CD4-positive, CD25-positive, alpha-beta regulatory T cell (primary cell): Measurements from ENCODE around the gene NPAS2. TPM values are rescaled to one million over a fixed set of nuclear protein-coding genes. Genes with fewer than 3 reads are reported as not detected.

Experiments used
- ATAC-seq, 2 donors: fragments of 150-1000 bp; cut with Tn5 transposase; one replicate each; pipeline ENCODE4 v1.10.0; 2021; ENCODE audit warnings: low read depth in 2 of 2, moderate number of reproducible peaks in 2 of 2, moderate library complexity in 1 of 2
- DNase-seq, 3 donors: peaks; one replicate each; pipeline versions ENCODE4 v3.0.0 to v3.0.0-alpha.2; 2012 to 2022; ENCODE audit warnings: mixed read lengths in 1 of 3
- H3K27ac ChIP-seq: one replicate; pipeline ENCODE4 v1.7.0; 2013; ENCODE audit warnings: mild to moderate bottlenecking, low read length; ENCODE audit not compliant: insufficient read depth, poor library complexity, severe bottlenecking
- H3K27me3 ChIP-seq: one replicate; pipeline ENCODE4 v1.7.0; 2013; ENCODE audit warnings: low read length; ENCODE audit not compliant: control insufficient read depth, insufficient read depth
- H3K36me3 ChIP-seq: one replicate; pipeline ENCODE4 v1.7.0; 2013; ENCODE audit warnings: mild to moderate bottlenecking, low read length, moderate library complexity; ENCODE audit not compliant: control insufficient read depth, insufficient read depth
- H3K4me1 ChIP-seq: 2 replicates; pipeline ENCODE4 v1.7.0; 2013; ENCODE audit warnings: mild to moderate bottlenecking, low read length; ENCODE audit not compliant: insufficient read depth, control insufficient read depth, poor library complexity, severe bottlenecking
- H3K4me3 ChIP-seq: one replicate; pipeline ENCODE4 v1.7.0; 2013; ENCODE audit warnings: low read depth, mild to moderate bottlenecking, low read length, moderate library complexity
- H3K9me3 ChIP-seq, 2 experiments: 1 replicate in 1 of 2; 2 replicates in 1 of 2; pipeline ENCODE4 v1.7.0; 2013; ENCODE audit warnings: low read length in 2 of 2, mild to moderate bottlenecking in 1 of 2, moderate library complexity in 1 of 2; ENCODE audit not compliant: control insufficient read depth in 2 of 2
- H3K27ac Mint-ChIP-seq, 3 donors: one replicate each; pipeline ENCODE4 v1.8.0; 2020 to 2022; ENCODE audit warnings: mild to moderate bottlenecking in 3 of 3, mixed read lengths in 3 of 3, moderate library complexity in 2 of 3
- H3K27me3 Mint-ChIP-seq: one replicate; pipeline ENCODE4 v1.8.0; 2022; ENCODE audit warnings: mild to moderate bottlenecking, mixed read lengths
- H3K36me3 Mint-ChIP-seq: one replicate; pipeline ENCODE4 v1.8.0; 2020; ENCODE audit warnings: mixed read lengths
- H3K4me1 Mint-ChIP-seq, 4 donors: one replicate each; pipeline ENCODE4 v1.8.0; 2020 to 2022; ENCODE audit warnings: mixed read lengths in 4 of 4, mild to moderate bottlenecking in 1 of 4
- H3K4me3 Mint-ChIP-seq, 4 donors: one replicate each; pipeline ENCODE4 v1.8.0; 2020 to 2022; ENCODE audit warnings: mild to moderate bottlenecking in 4 of 4, mixed read lengths in 4 of 4, moderate library complexity in 3 of 4
- H3K9me3 Mint-ChIP-seq, 7 donors: one replicate each; pipeline ENCODE4 v1.8.0; 2020 to 2022; ENCODE audit warnings: mixed read lengths in 7 of 7, mild to moderate bottlenecking in 3 of 7, moderate library complexity in 2 of 7
- polyA plus RNA-seq, 4 donors: library from polyadenylated mRNA; unstranded; fragments of 300-500 nt; fragmentation: Illumina TruSeq; gene quantifications; one replicate each; pipeline ENCODE4 v1.2.3, GENCODE V29; 2021
- total RNA-seq: library from RNA; stranded (reverse); gene quantifications from one replicate; pipeline ENCODE4 v1.2.3, GENCODE V29; 2022

The NPAS2 gene
- total and polyA plus RNA-seq, 5 donors from 2014 or later: 0.22 to 0.72 (median 0.54) TPM; not detected in 1

DNA sequence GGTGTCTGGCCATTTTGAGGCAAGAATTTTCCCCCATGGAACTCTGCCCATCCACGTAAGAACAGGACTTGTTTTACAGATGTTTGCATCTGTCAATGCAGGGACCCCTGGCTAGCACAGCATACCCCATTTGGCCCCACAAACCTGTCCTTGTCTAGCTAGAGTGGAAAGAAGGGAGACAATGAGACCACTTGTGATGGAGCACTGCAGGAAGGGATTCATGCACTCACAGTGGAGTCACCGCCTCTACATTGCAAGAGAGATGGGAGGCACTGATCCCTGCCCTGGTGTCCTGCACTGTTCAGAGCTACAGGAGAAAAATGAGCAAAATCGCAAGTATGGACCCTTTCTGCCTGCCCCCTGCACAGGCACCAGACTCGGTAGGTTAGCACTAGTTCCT lies 32.5 kb downstream of the NPAS2 start:
- no peak overlapping the region for H3K27ac ChIP-seq
- H3K36me3 ChIP-seq: no peaks in the 10 kb centered on the region
- Mint-ChIP-seq H3K9me3 (peaks cover 0 to 2% (median 0%) of the 10 kb centered on the region in 7 donors), H3K27ac (no peak overlapping the region), H3K4me1 (peaks cover 0 to 2% (median 0%) of the 10 kb centered on the region in 4 donors), H3K4me3 (no peak overlapping the region), H3K36me3 (no peaks in the 10 kb centered on the region), H3K27me3 (peaks cover 4% of the 10 kb centered on the region)
- H3K27me3 ChIP-seq: peaks cover 4% of the 10 kb centered on the region
- ATAC-seq: no peak
- H3K9me3 ChIP-seq: no peaks in the 10 kb centered on the region
- no peaks in the 10 kb centered on the region for H3K4me1 ChIP-seq
- DNase-seq: no peak
- H3K4me3 ChIP-seq: no peak overlapping the region

DNA sequence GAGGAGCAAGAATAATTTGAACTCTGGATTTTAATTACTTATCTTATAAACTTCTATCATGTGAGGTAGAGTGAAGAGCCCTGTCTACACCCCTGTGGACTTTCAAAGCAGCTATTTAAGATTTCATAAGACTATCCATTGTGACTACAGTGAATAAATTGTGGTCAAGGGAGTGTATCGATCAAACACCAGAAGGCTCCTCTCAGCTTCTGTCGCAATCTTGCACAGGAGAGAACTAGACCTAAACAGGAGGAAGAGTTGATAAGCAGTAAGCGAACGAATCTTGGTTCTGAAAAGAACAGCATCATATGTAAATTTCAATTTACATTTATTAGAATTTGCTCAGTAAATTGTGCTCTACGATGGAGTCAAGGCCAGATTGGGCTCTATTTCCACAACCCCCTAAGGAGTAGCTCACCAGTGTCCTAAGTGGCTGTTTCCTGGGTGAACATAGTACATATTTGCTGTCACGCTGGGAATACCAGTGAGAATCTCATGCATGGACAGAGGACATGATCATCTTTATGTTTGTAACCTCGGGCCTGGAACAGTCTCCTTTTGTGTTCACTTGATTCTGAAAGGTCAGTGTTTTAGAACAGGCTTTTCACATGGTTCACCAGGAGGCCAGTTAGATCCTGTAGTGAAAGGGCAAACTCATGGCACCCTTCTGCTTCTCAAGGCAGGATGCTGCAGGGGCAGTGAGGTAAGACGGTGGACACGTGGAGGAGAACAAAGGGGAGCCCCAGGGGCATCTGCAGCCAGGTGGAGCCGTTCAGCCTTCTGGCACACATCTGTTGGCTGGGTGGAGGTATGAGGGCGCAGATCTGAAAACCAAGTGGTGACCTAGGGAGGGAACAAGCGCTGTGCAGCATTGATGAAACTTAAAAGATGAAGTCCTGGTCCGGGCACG lies 33.3 kb downstream of the NPAS2 start:
- H3K27me3 ChIP-seq: peaks cover 4% of the 10 kb centered on the region
- Mint-ChIP-seq H3K9me3 (peaks cover 0 to 2% (median 0%) of the 10 kb centered on the region in 7 donors), H3K36me3 (no peaks in the 10 kb centered on the region), H3K4me3 (no peak overlapping the region), H3K27ac (no peak overlapping the region), H3K27me3 (peaks cover 4% of the 10 kb centered on the region), H3K4me1 (peaks cover 0 to 2% (median 0%) of the 10 kb centered on the region in 4 donors)
- DNase-seq (no peak), ATAC-seq (no peak)
- H3K4me3 ChIP-seq: no peak overlapping the region
- no peaks in the 10 kb centered on the region for H3K9me3 ChIP-seq
- H3K4me1 ChIP-seq: no peaks in the 10 kb centered on the region
- no peak overlapping the region for H3K27ac ChIP-seq
- H3K36me3 ChIP-seq: no peaks in the 10 kb centered on the region

DNA sequence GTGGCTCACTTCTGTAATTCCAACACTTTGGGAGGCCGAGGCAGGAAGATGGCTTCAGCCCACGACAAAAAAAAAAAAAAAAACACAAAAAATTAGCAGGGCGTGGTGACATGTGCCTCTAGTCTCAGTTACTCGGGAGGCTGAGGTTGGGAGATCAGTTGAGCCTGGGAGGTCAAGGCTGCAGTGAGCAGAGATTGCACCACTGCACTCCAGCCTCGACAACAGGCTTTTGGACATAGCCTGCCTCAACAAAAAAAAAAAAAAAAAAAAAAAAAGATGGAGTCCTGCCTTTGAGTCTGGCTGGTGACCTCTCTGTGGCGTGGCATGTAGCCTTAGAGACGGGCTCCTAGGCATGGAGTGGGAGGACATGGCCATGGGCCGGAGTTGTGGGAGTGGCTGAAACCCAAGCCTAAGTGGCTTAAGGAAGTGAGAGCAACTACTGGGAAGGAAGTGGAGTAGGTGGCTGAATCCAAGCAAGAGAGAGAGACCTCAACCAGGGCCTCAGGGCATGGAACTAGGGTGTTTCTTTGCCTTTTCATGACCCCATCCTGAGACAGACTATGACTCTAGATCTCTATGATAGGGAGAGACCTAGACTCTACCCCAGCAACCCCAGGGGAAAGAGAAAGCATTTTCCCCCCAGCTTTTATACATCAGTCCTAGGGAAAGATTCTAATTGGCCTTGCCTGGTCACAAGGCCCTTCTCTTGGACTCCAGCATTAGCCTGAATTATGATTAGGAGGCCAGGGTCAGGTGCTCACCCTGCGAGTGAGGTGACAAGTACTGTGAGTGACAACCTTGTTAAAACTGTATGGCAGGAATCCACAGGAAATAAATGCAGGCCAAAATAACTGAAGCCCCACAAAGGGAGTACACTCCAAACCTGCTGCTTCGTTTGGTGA lies 34.2 kb downstream of the NPAS2 start:
- H3K27ac ChIP-seq: no peak overlapping the region
- Mint-ChIP-seq H3K27me3 (peaks cover 4% of the 10 kb centered on the region), H3K4me1 (peaks cover 0 to 2% (median 0%) of the 10 kb centered on the region in 4 donors), H3K27ac (no peak overlapping the region), H3K4me3 (no peak overlapping the region), H3K36me3 (no peaks in the 10 kb centered on the region), H3K9me3 (peaks cover 0 to 2% (median 0%) of the 10 kb centered on the region in 7 donors)
- no peak overlapping the region for H3K4me3 ChIP-seq
- ATAC-seq (no peak), DNase-seq (no peak)
- H3K36me3 ChIP-seq: no peaks in the 10 kb centered on the region
- H3K9me3 ChIP-seq: no peaks in the 10 kb centered on the region
- no peaks in the 10 kb centered on the region for H3K4me1 ChIP-seq
- peaks cover 2% of the 10 kb centered on the region for H3K27me3 ChIP-seq

DNA sequence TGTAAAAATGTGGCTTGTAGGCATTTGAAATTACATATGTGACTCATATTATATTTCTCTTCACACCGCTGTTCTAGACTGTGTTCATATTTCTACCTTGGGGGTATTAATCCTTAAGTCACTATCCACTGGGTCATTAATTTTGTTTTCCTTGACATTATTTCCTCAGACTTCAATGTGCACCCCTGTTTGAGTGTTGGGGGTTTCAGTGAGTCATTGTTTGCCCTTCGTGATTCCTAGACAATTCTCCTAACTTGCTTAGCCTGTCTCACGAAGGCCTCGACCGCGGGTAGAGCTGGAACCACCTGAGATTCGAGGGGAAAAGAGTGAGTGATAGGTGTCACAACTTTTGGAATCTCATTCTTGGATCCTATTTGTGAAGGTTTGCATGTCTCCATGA lies 35.1 kb downstream of the NPAS2 start:
- Mint-ChIP-seq H3K4me1 (peaks cover 0 to 2% (median 0%) of the 10 kb centered on the region in 4 donors), H3K9me3 (peaks cover 0 to 2% (median 0%) of the 10 kb centered on the region in 7 donors), H3K27ac (no peak overlapping the region), H3K27me3 (no peaks in the 10 kb centered on the region), H3K4me3 (no peak overlapping the region), H3K36me3 (no peaks in the 10 kb centered on the region)
- ATAC-seq (no peak), DNase-seq (no peak)
- H3K36me3 ChIP-seq: no peaks in the 10 kb centered on the region
- no peak overlapping the region for H3K27ac ChIP-seq
- no peaks in the 10 kb centered on the region for H3K9me3 ChIP-seq
- no peak overlapping the region for H3K4me3 ChIP-seq
- H3K27me3 ChIP-seq: no peaks in the 10 kb centered on the region
- no peaks in the 10 kb centered on the region for H3K4me1 ChIP-seq

DNA sequence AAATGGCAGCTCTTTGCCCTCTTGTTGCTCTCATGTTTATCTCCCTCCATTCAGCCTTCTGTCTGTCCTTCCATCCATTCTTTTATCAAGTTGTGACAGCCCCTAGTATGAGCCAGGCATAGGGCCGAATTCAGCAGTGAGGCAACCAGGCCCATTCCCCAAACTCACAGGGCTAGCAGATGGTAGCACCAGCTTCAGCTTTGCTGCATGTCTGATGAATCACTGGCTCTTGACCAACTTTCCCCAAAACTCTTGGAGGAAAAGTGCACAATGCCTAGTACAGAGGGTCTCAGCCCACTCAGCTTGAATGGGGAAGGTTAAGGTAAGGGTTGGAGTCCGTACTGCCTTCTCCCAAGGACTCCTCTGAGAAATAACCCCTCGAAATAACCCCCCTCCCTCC lies 35.7 kb downstream of the NPAS2 start:
- Mint-ChIP-seq H3K27ac (no peak overlapping the region), H3K4me3 (no peak overlapping the region), H3K4me1 (no peaks in the 10 kb centered on the region), H3K36me3 (no peaks in the 10 kb centered on the region), H3K9me3 (peaks cover 0 to 2% (median 0%) of the 10 kb centered on the region in 7 donors), H3K27me3 (no peaks in the 10 kb centered on the region)
- ATAC-seq: no peak
- Histone ChIP-seq H3K36me3 (no peaks in the 10 kb centered on the region), H3K4me1 (no peaks in the 10 kb centered on the region), H3K9me3 (no peaks in the 10 kb centered on the region), H3K27ac (no peak overlapping the region), H3K27me3 (no peaks in the 10 kb centered on the region), H3K4me3 (no peak overlapping the region)
- DNase-seq: no peak

DNA sequence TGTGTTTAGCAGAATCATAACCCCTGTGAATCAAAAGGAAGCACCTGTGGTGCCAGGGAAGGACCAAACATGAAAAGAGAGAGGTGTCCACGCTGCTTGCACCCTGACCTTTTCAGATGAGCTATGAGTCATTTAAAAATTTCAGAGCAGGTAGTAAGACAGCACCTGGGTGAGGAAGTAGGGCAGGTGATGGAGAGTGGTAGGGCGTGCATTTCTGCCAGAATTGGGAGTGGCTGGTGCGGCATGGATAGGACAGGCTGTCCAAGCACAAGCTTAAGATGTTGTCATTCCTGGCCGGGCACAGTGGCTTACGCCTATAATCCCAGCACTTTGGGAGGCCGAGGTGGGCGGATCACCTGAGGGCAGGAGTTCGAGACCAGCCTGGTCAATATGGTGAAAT lies 36.8 kb downstream of the NPAS2 start:
- no peak for ATAC-seq
- no peak for DNase-seq
- Mint-ChIP-seq H3K9me3 (peaks cover 0 to 2% (median 0%) of the 10 kb centered on the region in 7 donors), H3K4me1 (no peaks in the 10 kb centered on the region), H3K27ac (no peak overlapping the region), H3K36me3 (no peaks in the 10 kb centered on the region), H3K27me3 (no peaks in the 10 kb centered on the region), H3K4me3 (no peak overlapping the region)
- Histone ChIP-seq H3K4me3 (no peak overlapping the region), H3K9me3 (no peaks in the 10 kb centered on the region), H3K36me3 (no peaks in the 10 kb centered on the region), H3K4me1 (no peaks in the 10 kb centered on the region), H3K27me3 (no peaks in the 10 kb centered on the region), H3K27ac (no peak overlapping the region)

DNA sequence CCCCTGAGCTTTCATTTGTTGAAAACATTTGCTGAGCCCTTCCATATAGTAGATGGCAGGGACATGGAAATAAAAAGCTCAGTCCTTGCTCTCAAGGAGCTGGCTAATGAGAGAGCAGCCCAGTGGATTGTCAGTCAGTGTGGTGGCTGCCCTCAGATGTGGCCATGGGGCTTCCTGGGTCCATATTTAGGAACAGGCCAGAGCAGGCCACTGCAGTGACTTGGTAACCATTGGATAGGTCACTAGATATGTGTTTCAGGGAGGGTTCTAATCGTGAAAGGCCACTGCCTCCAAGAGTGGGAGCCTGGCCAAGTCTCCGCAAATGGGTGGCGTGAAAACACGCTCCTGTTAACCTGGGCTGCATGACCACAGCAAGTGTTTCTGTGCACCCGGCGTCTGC lies 37.4 kb downstream of the NPAS2 start:
- no peak overlapping the region for H3K4me3 ChIP-seq
- ATAC-seq (no peak), DNase-seq (no peak)
- H3K27me3 ChIP-seq: no peaks in the 10 kb centered on the region
- Mint-ChIP-seq H3K36me3 (no peaks in the 10 kb centered on the region), H3K4me1 (no peaks in the 10 kb centered on the region), H3K27ac (no peak overlapping the region), H3K4me3 (no peak overlapping the region), H3K9me3 (peaks cover 0 to 2% (median 0%) of the 10 kb centered on the region in 7 donors), H3K27me3 (no peaks in the 10 kb centered on the region)
- H3K36me3 ChIP-seq: no peaks in the 10 kb centered on the region
- no peaks in the 10 kb centered on the region for H3K4me1 ChIP-seq
- H3K27ac ChIP-seq: no peak overlapping the region
- H3K9me3 ChIP-seq: no peaks in the 10 kb centered on the region
